Stimulated activated CD4-positive, alpha-beta T cell treated with anti-CD3 and anti-CD28 coated beads, Interleukin-4, amount 100 ng/mL, for 4 hours (primary cell): ENCODE results near the gene PCGF3.
"Not testable (repeated sequence)": the region's sequence is repeated elsewhere in the genome, so short reads cannot be mapped to it uniquely, and the experiment has no call there.

ENCODE experiments used
- DNase-seq, 2 experiments: peaks; one replicate each; pipeline ENCODE4 v3.0.0-alpha.2; 2020

Gene PCGF3

DNA sequence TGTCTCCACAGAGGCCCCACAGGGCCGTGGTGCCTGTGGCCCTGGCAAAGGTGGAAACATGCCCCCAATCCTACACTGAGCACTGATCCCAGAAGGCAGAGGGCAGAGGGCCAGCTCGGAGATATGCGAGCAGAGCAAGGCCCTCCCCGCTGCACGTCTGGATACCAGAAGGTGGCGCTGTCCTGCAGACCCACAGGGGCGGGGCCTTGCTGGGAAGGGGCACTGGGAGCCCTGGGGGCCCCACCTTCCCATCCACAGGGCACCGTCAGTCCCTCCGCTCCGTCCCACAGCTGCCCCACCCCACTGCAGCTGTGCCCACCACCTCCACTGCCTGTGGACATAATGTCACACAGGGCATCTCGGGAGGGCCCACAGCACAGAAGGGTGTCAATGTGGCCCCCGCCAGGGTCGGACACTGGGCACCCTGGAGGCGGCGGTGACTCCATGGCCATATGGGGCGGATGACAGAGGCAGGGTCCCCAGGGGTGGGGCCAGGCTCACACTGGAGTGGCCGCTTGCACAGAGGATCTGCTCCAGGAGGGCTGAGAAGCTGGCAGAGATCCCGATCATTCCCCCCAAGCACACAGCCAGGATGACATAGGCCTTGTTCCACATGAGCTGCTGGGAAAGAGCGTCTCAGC lies 21.5 kb upstream of the PCGF3 start:
- no peak for DNase-seq

DNA sequence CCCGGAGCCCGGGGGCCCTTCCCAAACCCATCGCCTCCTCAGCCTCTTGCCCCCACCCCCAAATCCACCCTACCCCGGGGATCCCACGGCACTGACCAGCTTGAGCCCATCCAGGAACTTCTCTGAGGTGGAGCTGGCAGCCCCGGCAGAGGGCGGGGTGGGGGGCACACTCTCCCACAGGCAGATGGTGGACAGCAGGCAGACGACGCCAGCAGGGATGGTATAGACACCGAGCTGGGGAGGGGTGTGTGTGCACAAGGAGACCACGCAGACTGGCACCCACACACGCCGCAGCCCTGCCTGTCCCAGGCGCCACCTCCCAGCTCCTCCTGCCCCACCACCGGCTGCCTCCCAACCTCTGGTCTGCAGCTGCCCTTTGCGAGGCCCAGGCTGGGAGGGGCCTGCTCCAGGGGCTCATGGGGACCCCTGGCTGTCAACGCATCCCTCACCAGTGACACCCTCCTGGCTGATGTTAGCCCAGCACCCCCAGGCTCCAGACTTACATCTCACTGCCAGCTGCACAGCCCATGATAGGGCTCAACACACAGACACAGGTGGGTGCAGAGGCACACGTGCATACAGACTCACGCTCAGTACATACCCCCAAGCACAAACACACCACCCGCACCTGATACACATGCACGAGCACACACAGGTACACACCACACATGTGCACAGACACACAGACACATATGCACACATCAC lies 20.9 kb upstream of the PCGF3 start:
- DNase-seq: no peak

DNA sequence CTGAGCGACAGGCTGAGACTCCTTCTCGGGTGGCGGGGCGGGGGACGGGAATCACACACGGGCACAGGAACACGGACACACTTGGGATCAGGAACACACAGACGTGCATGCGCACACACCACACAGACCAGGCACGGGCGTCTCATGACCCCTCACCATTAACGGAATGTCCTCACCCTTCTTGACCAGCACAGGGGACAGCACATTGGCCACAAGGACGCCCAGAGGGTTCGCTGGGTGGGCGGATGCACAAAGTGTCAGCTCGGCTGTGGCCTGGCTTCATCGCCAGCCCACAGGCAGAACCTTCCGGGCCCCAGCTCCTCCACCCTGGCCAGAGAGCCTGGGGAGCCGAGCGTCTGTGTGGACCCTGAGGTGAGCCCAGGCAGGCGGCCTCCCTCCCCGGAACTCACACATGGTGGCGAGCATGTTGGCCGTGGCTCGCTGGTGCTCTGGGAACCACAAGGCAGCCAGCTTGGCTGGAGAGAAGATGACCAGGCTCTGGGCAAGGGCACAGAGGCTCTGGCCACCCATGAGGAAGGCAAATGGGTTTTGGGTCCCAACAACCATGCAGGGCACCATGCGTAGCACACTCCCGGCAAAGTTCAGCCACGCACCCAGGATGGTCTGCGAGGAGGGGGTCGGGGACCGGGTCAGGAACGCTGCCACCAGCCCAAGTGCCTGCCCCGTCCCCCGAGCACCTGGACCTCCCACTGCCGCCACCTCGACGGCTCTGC lies 19.8 kb upstream of the PCGF3 start:
- no peak for DNase-seq

DNA sequence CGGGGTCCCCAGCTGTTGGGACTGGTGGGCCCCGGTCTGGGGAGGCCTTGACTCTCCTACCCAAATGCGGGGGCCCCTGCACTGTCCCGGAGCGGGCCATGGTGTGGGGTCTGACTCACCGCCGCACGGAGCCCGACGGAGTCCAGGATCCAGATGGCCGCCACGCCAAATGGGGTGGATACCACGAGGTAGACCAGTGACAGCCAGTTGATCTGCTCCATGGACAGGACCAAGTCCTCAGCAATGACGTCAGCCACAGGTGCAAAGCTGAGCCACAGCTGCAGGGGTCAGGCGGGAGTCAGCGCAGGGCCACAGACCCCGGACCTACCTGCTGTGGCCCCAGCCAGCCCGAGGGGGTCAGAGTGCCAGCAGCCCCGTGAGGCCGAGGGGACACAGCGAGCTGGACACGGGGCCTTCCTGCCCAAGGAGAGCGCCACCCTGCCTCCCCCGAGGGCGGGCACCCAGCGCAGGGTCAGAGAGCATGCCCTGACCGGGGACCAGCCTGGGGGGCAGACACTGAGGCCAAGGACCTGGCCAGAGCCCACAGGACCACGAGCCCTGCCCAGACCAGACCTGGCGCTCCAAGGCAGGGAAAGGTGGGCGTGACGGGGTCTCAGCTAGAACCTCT lies 19.1 kb upstream of the PCGF3 start:
- no peak for DNase-seq

DNA sequence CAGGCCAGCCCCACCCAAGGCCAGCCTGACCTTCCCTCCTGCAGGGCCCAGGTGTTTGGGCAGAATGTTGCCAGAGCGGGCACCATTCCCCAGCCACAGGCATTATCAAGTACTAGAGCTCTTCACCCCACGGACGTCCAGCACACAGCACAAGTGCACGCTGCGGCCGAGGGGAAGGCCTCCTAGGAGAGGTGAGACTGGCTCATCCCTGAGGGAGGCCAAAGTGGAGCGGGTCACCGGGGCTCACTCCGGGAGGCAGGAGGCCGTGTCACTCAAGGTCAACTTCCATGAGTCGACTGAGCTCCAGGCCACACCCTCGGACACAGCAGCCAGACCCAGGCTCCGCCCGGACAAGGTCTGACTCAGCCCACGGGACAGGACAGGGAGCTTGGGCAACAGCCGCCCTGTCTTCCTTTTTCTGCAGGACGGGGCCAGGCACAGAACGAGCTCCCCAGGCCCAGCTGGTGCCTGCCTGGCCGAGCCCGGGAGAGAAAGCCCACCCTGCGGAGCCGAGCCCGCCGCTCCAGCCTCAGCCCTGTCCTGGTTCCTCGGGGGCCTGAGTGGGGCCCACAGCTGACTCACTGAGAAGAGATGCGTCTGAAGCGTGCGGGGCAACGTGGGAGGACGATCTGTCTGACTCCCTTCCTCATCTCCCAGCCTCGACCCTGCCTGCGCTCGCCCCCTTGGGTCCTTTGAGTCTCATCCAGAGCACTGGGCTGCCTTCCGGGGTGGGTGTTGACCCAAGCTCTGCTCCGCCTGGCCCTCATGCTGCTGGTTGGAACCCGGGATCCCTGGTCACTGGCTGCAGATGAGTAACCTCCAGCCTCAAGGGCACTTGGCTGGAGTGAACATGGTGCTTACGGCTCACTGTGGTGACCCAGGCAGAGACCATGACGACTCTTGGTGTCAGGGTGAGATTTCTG lies 18.3 kb upstream of the PCGF3 start:
- no peak for DNase-seq

DNA sequence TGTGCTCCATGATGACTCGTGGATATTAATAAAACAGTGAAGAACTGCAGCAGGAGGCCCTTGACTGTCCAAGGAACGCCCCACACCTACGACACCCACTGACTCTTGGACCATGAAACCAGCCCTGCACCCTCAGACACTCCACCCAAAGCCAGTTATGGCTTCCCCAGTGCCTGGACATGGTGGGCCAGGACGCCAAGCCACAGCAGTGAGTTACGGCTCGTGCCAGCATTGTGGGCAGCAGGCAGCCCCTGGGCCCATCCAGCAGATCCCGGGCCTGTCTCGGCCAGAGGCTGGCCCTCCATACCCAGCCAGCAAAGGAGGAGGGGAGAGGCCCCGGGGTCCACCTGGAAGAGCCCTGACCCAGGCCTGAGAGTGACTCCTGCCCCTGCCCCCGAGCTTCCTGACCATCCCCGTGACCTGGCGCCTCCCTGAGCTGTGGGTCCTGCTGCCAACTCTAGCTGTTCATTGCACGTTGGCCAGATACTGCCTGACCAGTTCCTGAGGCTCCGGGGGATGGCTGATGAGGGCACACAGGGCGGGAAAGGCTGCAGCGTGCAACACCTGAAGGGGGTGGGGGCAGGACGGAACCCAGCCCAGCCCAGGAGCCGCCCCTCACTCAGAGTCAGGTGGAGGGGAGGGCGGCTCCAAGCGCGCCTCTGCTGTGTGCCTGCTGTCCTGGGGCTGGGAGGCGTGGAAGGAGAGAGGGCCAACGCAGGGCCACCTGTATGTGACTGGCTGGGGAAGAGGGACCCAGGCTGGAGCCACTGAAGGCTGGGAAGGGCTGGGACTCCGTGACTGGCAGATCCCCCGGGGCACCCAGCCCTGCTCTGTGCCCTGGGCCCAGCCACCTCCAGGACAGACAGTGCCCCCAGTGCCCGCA lies 17.4 kb upstream of the PCGF3 start:
- DNase-seq: no peak

DNA sequence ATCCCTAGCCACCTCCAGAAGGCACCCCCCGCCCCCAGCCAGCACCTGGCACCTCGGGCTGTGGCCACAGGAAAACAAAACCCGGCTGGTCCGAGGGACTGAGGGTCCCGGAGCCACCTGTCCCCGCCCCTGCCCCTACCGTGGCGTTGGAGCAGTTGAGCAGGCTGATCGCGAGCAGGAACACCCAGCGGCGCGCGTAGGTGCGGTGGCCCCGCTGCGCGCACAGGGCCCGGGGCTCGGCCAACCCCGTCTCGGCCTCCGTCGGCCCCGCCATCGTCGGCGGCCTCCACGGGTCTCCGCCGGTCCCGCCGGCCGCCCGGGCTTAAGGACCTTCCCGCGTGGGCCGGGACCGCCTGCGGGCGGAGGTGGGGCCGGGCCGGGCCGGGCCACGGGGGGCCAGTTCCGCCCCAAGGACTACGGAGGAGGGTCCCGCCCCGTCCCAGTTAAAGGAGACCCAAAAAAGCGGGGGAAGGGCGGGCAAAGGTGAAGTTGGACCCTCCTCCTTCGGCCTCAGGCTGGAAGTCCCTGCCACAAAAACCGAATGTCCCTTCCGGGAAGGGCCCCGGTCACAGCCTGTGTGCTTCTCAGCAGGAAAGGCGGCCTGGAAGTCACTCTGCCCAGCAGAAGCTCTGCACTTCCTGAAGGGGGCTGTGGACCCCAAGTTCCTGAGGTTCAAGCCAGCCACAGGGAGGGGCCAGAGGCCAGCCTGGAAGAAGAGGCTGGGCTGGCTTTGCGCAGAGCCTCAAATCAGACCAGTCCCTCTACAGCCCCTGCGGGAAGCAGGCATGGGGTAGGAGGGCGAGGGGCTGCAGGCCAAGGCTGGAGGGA lies 16.6 kb upstream of the PCGF3 start, which contains the start of gene SLC49A3:
TSS of gene SLC49A3 (minus strand) at position 298 of the 828 bp plus-strand sequence. CDS start at position 274, 24 bp downstream.
- no peak for DNase-seq

DNA sequence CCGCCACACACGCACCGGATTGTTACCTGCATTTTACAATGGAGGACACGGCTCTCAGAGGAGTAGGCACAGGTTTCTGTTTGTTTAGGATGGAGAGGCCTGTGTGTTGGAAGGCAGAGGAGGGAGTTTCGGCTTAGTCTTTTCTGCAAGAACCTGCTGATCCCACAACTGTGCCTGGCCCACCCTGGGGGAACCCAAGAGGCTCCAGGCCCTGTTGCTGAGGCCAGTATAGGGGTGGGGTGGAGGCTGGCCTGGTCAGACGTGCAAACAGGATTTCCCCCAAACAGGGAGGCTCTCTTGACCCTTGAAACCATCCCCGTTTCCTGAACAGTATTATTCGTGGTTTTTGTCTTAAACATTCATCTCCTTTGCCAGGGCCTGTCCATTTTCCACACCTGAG lies 15.9 kb upstream of the PCGF3 start:
- no peak for DNase-seq

DNA sequence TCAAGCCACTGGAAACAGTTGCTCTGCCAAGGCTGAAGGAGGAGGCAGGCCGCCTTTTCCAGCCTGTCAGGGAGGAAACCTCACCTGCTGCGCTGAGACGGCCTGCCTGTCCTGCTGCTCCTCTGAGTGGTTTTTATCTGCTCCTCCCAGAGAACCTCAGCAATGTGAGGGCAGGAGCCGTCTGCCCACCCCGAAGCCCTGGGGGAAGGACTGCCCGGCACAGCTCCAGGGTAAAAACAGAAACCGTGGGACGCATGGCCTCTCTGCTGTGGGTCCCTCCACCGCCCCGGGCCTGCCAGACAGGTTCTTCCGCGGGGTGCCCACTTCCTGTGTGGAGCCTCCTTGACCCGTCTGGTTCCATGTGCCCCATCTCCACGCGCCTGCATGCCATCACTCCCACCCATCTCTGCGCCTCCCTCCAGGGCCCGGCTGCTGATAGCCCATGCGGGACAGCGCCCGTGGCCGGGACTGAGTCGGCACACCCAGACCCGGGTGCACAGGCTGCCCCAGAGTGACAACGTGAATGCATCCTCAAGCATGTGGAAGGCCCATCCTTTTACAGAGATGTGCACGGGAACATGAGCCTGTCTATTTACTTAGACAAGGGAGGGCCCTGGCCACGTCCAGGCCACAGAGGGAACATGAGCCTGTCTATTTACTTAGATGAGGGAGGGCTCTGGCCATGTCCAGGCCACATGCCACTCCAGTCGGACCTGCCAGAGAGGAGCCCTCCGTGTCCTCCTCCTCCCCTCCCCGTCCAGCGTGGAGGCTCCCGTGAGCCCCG lies 12.7 kb upstream of the PCGF3 start:
- no peak for DNase-seq

DNA sequence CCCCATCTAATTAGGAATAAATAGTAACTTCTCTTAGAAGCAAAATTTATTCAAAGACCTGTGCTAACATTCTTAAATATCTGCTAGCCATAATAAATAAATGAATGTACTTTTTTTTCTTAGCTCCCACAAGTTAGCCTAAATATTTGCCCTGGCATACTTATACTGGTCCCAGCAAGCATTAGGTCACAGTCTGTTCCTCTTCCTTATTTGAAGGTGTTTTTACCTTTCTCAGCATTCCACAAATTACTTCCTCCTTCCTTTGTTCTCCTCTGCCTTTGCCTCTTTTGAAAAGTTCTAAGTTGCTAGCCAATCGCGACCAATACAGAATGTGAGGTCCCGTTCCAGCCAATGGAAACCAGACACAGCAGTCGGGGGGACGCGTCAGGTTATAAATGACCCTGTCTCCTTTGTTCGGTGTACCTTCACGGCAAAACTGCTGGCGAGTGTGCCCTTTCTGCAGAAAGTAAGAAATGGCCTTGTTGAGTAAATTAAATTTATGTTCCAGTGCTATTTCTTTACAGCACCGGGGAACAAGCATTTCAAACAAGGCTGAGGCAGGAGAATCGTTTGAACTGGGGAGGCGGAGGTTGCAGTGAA lies 11.2 kb upstream of the PCGF3 start:
- not testable (repeated sequence) for DNase-seq

DNA sequence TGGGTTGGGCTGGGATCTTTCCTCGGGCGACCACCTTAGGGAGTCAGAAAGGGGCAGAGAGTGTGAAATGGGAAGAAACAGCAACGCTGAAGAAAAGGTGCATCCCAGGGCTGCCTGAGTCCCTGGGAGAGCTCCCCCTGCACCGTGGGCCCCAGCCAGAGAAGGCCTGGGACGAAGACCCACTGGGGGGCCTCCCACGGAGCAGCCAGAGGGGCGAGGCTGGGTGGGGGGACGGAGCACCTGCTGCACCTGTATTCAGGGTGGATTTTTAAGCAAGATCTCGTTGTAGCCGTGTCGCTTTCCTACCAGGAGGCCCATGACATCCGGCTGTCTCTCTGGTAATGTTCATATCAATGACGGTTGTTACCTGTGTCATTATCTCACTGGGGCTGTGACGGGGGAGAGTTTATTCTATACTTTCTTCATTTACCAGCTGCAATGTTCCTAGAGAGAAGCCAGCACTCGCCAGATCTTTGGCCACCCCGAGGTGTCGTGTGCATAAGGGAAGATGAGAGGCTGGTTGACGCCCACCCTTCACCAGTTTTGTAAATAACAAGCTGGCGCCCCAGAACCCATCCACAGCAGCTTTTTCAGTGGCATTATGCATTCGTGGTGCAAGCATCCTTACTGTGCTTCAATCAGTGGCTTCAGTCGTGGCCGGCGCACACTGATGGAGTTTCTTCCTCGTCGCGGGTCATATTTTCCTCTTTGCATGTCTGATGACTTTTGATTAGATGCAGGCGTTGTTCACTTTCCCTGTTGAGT lies 5.6 kb upstream of the PCGF3 start:
- no peak for DNase-seq

DNA sequence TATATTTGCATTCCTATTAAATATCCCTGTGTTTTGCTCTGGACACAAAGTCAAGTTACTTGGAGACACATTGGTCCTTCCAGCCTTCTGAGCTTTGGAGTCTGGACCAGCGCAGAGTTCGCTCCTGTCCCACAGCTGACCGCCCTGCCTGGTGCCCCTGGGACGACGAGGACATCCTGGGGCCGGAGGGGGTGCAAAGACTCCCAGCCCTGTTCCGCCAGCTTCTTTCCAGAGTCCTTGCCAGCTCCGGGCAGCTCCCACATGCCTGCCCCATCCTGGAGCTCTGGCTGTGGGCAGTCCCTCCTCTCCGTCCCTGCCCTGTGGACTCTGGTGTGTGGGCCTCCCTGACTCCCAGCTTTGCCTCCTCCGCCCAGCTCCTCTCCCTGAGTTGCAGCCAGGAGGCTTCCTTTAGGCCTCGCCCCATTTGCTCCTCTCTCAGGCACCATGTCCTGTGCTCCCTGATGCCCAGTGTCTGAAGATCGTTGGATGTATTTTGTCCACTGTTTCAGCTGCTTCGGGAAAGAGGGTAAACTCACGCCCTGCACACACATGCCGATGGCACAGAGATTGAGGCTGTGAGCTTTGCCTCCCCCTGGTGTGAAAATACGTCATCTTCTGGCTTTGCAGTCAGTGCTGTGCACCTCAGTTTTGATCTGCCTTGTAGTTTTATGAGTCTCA lies 4.9 kb upstream of the PCGF3 start:
- no peak for DNase-seq

DNA sequence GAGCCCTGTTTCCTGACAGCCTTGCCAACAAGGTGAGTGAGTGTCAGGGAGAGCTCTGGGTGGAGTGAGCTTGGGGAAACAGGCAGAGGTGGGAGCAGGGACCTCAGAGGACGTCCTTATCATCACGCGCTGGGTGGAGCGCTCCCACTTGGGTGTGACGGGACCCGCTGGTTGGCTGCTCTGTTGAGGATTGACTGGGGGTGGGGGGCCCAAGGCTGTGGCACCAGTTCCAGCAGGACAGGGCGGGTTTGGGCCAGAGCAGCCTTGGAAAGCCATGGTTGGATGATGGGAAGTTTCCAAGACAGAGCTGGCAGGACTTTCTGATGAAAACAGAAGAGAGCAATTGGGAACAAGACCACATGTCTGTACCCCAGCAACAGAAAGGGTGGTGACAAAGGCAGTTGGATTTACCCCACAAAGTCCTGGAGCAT lies 3.0 kb upstream of the PCGF3 start:
- DNase-seq: no peak

DNA sequence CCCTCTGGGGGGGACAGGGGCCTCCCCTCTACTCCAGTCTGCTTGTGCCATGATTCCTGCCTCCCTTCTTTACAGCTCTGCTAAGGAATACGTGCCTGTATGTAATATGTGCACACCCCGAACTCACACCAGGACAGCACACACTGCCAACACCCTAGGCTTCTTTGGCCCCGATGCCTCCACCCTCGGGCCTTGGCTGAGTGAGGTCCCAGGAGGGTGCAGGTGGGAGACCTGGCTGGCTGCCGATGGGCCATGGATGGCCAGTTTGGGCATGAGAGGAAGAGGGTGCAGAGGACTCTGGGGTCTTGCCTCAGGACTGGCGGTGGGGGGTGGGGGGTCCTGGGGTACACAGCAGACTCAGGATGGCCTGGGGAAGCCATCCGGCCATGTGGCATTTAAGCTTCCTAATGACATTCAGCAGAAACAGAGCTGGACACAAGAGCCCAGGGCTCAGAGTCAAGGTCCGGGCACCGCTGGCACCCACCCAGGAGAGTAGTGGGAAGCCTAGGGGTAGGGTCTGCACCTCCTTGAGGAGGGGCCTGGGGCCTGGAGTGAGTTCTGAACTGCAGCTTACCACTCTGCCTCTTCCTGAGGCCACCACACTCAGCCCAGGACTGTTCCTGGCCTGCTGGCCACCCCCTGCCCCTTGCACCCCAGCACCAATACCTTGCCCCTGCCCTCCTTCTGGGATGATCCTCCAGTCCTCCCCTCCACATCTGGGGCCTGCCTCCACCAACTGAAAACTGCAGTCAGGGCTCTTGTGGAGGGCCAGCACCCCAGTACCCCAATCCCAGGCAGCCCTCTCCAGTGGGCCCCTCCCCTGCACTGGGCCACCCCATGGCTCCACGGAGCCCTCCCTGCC lies 2.1 kb upstream of the PCGF3 start:
- DNase-seq: no peak

DNA sequence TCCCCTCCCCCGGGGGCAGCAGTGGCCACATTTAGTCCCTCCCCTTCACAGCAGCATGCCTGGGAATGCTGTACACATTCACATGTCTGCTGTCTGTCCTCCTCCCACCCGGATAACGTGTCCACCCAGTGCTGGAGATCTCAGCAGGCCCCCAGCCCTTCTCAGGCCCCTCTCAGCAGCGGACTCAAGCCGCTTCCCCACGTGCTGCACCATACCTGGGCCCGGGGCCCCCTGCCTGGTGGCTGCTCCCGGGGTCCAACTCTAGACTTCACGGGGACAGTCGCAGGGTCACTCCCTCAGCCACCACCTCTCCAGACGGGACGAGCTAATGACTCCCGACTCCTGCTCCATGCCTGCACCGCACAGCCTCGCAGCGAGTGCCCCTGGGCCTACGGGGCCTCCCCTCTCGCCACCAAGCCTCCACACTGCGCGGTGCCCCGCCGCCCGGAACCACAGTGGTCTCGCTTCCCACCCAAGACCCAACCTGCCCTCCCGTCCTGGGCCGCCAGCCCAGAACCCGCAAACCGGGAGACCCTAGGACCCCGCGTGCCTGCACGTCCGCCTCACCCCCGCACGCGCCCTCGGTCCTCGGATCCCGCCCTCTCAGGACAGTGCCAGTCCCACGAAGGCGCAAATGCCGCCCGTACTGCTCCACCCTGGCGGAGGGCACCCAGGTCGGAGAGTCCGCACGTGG lies 1.3 kb upstream of the PCGF3 start:
- no peak for DNase-seq

DNA sequence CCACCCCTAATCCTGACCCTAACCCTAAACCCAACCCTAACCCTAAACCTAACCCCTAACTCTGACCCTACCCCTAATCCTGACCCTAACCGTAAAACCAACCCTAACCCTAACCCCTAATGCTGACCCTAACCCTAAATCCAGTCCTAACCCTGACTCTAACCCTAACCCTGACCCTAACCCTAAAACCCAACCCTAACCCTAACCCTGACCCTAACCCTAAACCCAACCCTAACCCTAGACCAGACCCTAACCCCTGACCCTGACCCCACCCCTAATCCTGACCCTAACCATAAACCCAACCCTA lies 708 bp upstream of the PCGF3 start:
- no peak for DNase-seq
